ENCODE data around the gene LMF1.

LMF1 gene

DNA sequence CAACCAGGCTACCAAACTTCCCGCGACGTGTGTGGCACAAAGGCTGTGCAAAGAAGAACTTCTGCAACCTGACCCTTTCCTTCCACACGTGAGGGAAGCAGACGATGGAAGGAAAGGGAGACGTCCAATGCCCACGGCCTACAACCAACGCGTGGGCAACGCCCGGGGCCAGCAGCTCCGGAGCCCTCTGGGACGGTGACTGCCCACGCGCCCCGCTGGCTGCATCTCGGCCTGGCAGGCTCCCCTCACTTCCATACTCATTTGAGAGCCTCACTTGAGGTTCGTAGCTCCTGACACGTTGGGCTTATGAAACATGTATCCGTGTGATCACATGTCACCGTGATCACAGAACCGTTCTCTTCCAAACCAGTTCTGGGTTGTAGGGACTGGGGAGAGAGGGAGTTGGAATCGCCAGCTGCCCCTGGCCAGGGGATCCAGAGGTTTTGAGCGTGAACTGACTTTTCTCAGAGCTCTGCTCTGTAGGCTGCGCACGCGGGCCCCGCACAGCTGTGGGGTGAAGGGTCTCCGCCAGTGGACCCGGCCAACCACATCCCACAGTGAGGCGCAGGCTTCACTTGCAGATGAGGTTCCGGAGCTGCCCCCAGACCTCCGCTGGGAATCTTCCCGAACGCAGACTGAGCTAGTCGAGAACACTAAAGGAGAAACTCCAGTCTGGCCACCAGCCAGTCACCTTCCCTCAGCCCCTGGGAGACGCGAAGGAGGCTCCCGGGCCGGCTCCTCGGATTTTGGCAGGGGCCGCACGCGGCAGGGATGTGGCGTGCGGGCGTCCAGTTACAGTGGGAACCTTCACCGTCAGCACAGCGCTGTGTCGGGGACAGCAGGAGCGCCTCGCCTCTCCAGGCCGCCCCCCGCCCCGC, 1.0 kb downstream of the LMF1 start:
- H3K27ac ChIP-seq (ENCODE audit: low read depth, low read length), result no peak overlapping the region
- H2AFZ ChIP-seq (ENCODE audit: low read depth, low read length, severe bottlenecking), result peak overlapping the region; percentile 92
- H3K79me2 ChIP-seq (ENCODE audit: insufficient read depth, low read length), result no peaks in the 10 kb centered on the region

DNA sequence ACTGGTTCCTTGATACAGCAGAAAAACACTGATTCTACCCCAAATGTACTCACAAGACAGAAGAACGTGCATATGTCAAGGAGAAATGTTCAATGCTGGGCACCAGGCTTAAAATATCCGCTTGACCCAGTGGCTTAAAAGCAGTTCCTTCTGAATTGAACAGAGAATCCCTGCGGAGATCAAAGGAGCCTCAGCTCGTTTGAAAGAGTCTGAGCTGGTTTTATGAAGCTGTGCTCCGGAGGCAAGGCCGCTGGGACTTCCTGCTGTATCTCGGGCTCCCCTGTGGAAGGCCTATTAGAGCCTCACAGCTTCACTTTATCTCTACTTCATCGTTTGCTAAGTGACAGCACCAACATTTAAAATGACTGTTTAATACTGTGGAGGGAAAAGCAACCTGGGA, 2.2 kb downstream of the LMF1 start:
- no peaks in the 10 kb centered on the region for H3K79me2 ChIP-seq (ENCODE audit: insufficient read depth, low read length)
- H3F3A ChIP-seq (ENCODE audit: insufficient read depth), result no peaks in the 10 kb centered on the region
- no peaks in the 10 kb centered on the region for H3K9me2 ChIP-seq (replicated peaks; ENCODE audit: insufficient read depth, low read length)
- H4K20me1 ChIP-seq (ENCODE audit: low read depth, low read length), result no peaks in the 10 kb centered on the region
- H3K36me3 ChIP-seq (ENCODE audit: low read length), result no peaks in the 10 kb centered on the region
- H3K9me3 ChIP-seq (ENCODE audit: insufficient read depth, low read length), result no peaks in the 10 kb centered on the region
- H3K4me3 ChIP-seq (ENCODE audit: insufficient read depth, low read length, poor library complexity, severe bottlenecking), result no peak overlapping the region
- no peak overlapping the region for H3K27ac ChIP-seq (ENCODE audit: low read depth, low read length)
- no peak overlapping the region for H2AFZ ChIP-seq (ENCODE audit: low read depth, low read length, severe bottlenecking)
- no peak overlapping the region for H3K4me2 ChIP-seq (ENCODE audit: low read depth, low read length, poor library complexity, severe bottlenecking)
- TF ChIP-seq, protein P1, sequence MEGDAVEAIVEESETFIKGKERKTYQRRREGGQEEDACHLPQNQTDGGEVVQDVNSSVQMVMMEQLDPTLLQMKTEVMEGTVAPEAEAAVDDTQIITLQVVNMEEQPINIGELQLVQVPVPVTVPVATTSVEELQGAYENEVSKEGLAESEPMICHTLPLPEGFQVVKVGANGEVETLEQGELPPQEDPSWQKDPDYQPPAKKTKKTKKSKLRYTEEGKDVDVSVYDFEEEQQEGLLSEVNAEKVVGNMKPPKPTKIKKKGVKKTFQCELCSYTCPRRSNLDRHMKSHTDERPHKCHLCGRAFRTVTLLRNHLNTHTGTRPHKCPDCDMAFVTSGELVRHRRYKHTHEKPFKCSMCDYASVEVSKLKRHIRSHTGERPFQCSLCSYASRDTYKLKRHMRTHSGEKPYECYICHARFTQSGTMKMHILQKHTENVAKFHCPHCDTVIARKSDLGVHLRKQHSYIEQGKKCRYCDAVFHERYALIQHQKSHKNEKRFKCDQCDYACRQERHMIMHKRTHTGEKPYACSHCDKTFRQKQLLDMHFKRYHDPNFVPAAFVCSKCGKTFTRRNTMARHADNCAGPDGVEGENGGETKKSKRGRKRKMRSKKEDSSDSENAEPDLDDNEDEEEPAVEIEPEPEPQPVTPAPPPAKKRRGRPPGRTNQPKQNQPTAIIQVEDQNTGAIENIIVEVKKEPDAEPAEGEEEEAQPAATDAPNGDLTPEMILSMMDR (IDR thresholded peaks at IDR 0.05; ENCODE audit: insufficient read depth, low read length, poor library complexity, severe bottlenecking), result no peak
- no peak for TF ChIP-seq EZH2phosphoT487 (conservative IDR thresholded peaks at IDR 0.05; ENCODE audit: low read length)
- no peak overlapping the region for H3K9ac ChIP-seq (ENCODE audit: low read length)
- no peaks in the 10 kb centered on the region for H3K27me3 ChIP-seq (ENCODE audit: low read length)

More for the DNA sequence above, 1.0 kb downstream of the LMF1 start:
- H3K27me3 ChIP-seq (ENCODE audit: low read length), result no peaks in the 10 kb centered on the region
- peaks cover 8% of the 10 kb centered on the region; the same call in 1 of the 2 replicates for H3F3A ChIP-seq (ENCODE audit: insufficient read depth)
- H3K9me3 ChIP-seq (ENCODE audit: insufficient read depth, low read length), result no peaks in the 10 kb centered on the region
- TF ChIP-seq, protein P1 (IDR thresholded peaks at IDR 0.05; ENCODE audit: insufficient read depth, low read length, poor library complexity, severe bottlenecking), result no peak
- no peak for TF ChIP-seq EZH2phosphoT487 (conservative IDR thresholded peaks at IDR 0.05; ENCODE audit: low read length)
- H4K20me1 ChIP-seq (ENCODE audit: low read depth, low read length), result no peaks in the 10 kb centered on the region
- peak overlapping the region; percentile 75 for H3K4me3 ChIP-seq (ENCODE audit: insufficient read depth, low read length, poor library complexity, severe bottlenecking)
- H3K9ac ChIP-seq (ENCODE audit: low read length), result peak overlapping the region; percentile 75
- no peaks in the 10 kb centered on the region for H3K9me2 ChIP-seq (replicated peaks; ENCODE audit: insufficient read depth, low read length)
- H3K36me3 ChIP-seq (ENCODE audit: low read length), result no peaks in the 10 kb centered on the region
- H3K4me2 ChIP-seq (ENCODE audit: low read depth, low read length, poor library complexity, severe bottlenecking), result peak overlapping the region; percentile 61

DNA sequence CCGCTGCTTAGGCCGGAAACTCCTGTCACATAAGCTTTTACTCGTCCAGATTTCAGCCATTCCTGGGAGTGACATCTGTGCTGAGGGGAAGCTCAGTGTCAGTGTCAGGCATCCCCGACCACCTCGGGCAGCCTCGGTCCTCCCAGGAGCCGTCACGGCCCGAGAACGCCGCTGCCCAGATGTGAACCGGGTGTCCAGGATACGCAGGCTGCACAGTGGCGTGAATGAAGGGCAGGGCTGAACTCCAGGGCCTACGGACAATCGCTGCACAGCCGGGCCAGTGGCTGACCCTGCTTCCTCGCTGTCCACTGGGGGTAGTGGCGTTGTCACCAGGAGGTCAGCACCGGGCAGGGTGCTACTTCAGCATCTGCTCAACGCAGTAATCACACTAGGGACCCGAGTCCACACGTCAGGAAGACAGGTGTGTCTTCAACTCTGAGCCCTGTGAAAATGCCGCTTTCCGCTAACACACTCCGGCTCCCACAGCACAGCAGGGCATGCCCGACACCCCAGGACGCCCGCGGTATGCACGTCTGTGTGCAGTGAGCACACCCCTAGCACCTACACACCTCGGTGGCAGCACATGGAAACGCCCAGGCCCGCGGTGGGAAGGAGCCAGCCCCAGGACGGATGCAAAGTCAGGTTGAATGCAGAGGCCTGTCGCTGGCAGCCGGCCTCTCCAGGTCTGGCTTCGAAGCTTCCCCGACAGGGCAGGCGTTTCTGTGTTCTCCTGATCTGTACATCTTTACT, 3.1 kb downstream of the LMF1 start:
- Histone ChIP-seq H3K36me3 (ENCODE audit: low read length) (no peaks in the 10 kb centered on the region), H3K27ac (ENCODE audit: low read depth, low read length) (no peak overlapping the region), H3K79me2 (ENCODE audit: insufficient read depth, low read length) (no peaks in the 10 kb centered on the region), H3K9ac (ENCODE audit: low read length) (no peak overlapping the region), H3K27me3 (ENCODE audit: low read length) (no peaks in the 10 kb centered on the region), H4K20me1 (ENCODE audit: low read depth, low read length) (no peaks in the 10 kb centered on the region), H2AFZ (ENCODE audit: low read depth, low read length, severe bottlenecking) (no peak overlapping the region), H3K9me3 (ENCODE audit: insufficient read depth, low read length) (no peaks in the 10 kb centered on the region), H3K9me2 (replicated peaks; ENCODE audit: insufficient read depth, low read length) (no peaks in the 10 kb centered on the region), H3K4me2 (ENCODE audit: low read depth, low read length, poor library complexity, severe bottlenecking) (no peak overlapping the region), H3F3A (ENCODE audit: insufficient read depth) (no peaks in the 10 kb centered on the region), H3K4me3 (ENCODE audit: insufficient read depth, low read length, poor library complexity, severe bottlenecking) (no peak overlapping the region)
- TF ChIP-seq, protein P1 (IDR thresholded peaks at IDR 0.05; ENCODE audit: insufficient read depth, low read length, poor library complexity, severe bottlenecking), result no peak
- no peak for TF ChIP-seq EZH2phosphoT487 (conservative IDR thresholded peaks at IDR 0.05; ENCODE audit: low read length)

Measured in SU-DHL-6 (cell line).